DMS79 (cell line): ENCODE data around the gene OLFML2A.
"Not testable (repeated sequence)": the region's sequence is repeated elsewhere in the genome, so short reads cannot be mapped to it uniquely, and the experiment has no call there.

Experiments
- DNase-seq: peaks from one replicate; lab custom pipeline; 2025; lab: John Stamatoyannopoulos, UW

Gene OLFML2A

GRCh38 chr9:124776954-124777648 lies at the start of gene OLFML2A:
Gene OLFML2A (plus strand): TSS chr9:124777133. CDS start chr9:124777271, 138 bp downstream.
- no peak for DNase-seq

DNA sequence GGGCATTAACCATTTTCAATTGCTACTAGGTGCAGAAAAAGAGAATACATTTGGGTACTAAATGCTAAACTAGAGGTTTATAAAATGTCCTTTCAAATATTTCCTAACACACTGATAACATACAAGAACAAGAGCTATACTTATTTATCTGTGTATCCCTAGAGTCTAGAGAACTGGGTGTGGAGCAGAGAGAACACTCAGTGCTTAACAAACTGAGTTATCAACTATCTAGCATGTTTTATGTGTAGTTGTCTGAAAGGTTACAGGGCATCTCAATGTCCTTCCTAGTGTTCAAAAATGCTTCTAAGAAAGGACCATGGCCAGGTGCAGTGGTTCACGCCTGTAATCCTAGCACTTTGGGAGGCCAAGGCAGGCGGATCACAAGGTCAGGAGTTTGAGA lies 46.2 kb upstream of the OLFML2A start:
- DNase-seq, result no peak

GRCh38 chr9:124733964-124734740 lies 42.8 kb upstream of the OLFML2A start:
- no peak for DNase-seq

GRCh38 chr9:124734741-124735083 lies 42.2 kb upstream of the OLFML2A start:
- DNase-seq, result not testable (repeated sequence)

DNA sequence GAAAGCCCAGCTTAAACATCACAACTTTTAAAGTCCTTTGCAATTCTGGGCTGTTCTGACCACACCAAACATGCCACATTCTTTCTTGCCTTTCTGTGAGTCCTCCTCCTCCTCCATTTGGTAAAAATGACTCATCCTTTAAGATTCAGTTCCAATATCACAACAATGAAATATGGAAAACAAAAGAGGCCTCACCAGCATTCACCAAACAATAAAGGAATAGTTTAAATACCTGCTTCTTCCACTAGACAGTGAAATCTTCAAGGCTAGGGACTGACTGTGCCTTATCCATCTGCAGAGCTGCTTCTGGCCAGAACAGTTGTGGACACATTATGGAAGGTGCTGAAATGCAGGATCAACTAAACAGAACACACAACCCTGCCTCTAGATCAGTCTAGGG lies 41.8 kb upstream of the OLFML2A start:
- no peak for DNase-seq

DNA sequence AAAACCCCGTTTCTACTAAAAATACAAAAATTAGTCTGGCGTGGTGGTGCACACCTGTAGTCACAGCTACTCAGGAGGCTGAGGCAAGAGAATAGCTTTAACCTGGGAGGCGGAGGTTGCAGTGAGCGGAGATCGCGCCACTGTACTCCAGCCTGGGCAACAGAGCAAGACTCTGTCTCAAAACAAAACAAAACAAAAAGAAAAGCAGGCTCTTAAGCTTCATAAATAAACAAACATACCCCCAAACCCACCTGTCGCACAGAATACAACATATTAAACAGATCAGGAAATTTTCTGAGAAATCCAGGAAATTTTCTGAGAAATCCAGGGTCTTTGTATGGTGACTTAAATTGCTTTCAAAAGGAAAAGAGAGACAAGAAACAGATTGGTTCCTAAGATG lies 38.9 kb upstream of the OLFML2A start:
- DNase-seq, result not testable (repeated sequence)

DNA sequence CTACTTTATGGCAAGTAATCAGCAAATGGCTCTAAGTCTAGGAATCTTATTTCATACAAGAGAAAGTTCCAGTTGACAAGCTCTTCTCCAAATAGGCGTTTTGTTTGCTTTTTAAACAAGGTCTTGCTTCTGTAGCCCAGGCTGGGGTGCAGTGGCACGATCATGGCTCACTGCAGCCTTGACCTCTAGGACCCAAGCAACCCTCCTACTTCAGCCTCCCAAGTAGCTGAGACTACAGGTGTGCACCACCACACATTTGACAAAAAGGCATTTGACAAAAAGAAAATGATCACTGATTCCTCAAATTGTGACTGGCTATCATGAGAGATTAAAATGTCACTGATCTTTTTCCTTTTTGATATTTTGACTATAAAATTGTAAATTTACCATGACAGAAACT lies 37.6 kb upstream of the OLFML2A start:
- DNase-seq, result no peak

GRCh38 chr9:124741149-124741548 lies 35.8 kb upstream of the OLFML2A start:
- DNase-seq, result no peak

DNA sequence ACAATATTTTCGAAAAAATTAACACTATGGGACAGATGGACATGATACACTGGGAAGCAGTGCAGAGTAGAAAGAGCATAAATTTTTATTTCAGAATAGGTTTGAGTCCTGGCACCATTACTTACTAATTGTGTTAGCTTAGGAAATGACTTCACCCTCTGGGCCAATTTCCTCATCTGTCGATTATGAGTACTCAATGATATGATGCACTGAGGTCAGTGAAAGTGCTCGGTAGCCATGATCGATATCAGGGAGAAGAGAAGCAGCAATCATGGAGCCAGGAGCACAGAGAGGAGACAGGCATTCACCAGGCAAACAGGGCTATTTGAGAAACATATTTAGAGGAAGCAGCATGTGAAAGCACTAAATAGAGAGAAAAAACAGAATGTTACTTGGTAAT lies 35.3 kb upstream of the OLFML2A start:
- no peak for DNase-seq

DNA sequence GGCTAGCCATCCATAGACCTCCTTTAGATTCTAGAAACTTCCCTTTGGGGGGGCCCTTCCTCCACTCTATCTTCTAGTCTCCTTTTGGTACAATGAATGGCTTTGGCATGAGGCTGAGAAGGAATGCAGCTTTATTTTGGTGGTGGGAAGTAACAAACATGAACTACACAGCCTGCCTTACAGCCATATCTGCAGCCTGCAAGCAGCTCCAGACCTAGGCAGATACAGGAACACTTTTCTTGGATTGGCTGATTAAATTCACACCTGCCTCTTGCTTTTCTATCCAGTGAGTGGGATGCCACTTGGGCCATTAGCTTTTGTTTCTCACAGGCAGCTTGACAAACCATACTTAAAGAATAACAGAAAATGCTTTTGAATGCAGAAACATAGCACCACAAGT lies 34.0 kb upstream of the OLFML2A start:
- DNase-seq, result no peak

DNA sequence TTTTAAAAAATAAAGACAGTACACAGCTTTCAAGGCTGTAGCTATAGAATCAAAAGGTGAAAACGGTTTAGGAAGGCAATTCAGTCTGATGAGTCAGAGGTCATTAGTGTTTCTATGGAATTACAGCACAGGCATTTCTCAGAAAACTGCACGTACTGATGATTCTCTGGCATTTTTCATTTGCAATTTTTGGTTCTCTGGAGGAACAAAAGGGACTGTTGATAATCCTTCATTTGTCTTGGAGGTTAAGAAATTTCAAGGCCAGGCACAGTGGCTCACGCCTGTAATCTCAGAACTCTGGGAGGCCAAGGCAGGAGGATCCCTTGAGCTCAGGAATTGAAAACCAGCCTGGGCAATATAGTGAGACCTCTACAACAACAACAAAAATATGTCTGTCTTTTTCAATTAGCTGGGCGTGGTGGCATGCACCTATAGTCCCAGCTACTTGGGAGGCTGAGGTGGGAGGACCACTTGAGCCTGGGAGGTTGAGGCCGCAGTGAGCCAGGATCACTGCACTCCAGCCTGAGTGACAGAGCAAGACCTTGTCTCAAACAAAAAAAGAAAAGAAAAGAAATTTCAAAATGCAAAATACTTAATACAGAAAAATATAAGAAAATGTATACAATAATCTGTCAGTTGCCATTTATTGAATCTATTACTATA lies 33.1 kb upstream of the OLFML2A start:
- no peak for DNase-seq

DNA sequence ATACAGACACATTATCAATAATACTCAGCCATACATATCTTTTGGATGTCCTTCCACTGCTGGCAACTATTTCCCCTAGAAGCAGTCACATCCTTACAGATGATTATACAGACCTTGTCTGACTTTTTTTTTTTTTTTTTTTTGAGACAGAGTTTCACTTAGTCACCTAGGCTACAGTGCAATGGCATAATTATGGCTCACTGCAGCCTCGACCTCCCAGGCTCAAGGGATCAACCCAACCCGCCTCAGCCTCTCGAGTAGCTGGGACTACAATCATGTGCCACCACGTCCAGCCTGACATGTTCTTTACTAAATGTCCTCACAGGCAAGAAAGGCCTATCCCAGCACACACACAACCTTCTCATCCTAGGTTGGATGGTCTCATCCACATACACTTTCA lies 29.9 kb upstream of the OLFML2A start:
- DNase-seq, result no peak

GRCh38 chr9:124749284-124749683 lies 27.6 kb upstream of the OLFML2A start:
- DNase-seq, result no peak

DNA sequence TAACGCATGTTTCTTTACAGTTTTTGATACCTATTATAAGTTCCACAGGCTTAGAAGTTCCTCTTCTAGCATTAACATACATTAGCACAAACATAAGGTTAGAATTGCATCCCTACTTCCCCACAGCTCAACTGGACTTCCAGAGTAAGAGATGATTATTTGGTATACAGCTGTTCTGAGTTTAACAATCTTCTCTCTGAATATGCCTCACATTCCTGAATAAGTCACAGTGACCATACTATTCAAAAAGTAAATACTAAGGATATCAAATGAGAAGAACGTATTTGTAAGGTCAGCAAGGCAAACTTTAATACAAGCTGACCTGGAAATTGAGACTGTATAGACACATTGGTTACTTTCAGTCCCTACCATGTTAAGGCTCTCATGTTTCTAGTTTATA lies 27.2 kb upstream of the OLFML2A start:
- DNase-seq, result no peak

DNA sequence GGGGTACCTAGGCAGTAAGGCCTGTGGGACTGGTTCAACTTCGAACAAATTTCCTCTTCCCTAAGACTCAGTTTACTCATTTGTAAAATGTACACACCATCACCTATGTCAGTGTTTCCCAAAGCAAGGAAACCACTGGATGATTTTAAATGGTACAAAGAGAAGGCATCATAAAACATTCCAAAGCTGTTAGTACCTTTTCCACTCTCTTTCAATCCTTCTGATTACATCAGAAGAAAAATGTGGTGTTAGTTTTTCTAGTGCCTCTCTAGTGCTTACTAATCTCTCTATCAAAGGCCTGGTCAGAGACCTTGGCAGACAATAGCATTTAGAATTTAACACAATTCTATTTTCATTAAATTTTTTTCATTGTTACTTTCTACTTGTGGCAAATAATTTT lies 24.0 kb upstream of the OLFML2A start:
- no peak for DNase-seq

DNA sequence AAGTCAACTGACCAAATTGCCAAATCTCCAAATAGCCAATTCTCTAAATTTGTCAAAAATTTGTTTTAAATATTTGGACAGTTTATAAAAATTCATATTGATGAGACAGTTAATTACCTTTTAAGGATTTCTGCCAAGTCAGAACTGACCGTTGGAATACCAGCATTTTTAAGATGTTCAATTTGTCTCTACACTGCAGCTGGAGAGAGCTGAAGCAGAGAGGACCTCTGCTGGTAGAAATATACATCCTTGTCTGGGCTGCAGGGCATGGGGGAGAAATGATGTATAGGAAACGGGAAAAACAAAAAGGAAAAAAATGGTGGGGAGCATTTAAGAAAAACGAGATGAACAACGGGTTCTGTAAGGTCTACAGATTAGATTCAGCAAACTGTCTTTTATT lies 22.6 kb upstream of the OLFML2A start:
- DNase-seq, result no peak

GRCh38 chr9:124755061-124755460 lies 21.9 kb upstream of the OLFML2A start:
- no peak for DNase-seq

DNA sequence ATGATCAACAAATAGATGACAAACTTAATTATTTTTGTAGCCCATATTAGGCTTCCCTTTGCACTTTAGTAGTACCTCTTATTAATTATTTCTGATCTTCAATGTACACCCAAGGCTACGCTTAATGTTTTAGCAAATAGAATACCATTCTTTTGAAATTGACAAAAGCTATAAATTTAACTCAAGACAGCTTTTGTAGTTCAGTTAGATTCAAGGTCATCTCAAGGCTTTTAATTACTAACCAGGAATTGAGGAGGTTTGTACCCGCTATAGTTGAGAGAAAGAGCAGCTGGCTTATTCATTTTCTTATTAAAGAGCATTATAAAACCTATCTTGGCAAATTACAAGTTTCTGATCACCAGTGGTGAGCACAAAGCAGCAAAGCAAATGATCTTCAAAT lies 20.9 kb upstream of the OLFML2A start:
- DNase-seq, result no peak

- DNase-seq, result no peak
Measured at GRCh38 chr9:124757616-124758015, 19.3 kb upstream of the OLFML2A start.

- no peak for DNase-seq
Measured at GRCh38 chr9:124758061-124758460, 18.9 kb upstream of the OLFML2A start.

DNA sequence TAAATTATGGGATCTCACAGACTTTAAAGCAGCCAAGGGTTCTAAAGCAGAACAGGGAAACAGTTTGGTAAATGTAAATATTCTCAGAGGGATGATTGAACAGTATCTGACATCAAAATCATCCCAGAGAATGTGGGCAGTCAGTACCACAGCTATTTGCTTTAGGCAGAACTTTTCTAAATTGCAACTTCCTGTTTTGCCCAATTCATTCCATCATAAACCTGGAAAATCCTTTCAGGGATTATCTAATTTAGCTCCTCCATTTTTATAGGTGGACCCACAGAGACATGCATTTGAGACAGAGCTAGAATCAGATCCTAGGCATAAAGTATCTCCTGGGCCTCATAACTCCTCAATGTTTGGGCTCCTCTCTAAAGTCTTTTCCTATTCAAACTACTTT lies 18.2 kb upstream of the OLFML2A start:
- no peak for DNase-seq

DNA sequence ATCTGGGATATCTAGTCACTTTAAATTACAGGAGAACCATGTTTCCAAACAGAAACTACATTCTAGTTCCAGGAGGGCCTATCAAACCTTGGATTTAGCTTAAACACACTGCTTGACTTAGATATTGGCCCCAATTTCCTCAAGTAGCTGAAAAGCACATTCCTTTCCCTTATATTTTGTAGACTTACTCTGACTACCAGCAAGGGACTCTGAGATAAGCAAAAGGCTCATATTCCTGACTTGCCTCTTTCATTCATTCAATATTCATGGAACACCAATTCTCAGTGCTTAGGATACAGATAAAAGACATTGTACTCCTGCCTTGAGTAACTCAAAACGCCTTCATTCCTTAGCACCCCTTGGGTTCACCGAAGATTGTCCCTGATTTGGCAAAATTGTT lies 17.6 kb upstream of the OLFML2A start:
- no peak for DNase-seq

- no peak for DNase-seq
Measured at GRCh38 chr9:124760719-124761118, 16.2 kb upstream of the OLFML2A start.
